Measurements from ENCODE around the gene UNC13B.

UNC13B gene

DNA sequence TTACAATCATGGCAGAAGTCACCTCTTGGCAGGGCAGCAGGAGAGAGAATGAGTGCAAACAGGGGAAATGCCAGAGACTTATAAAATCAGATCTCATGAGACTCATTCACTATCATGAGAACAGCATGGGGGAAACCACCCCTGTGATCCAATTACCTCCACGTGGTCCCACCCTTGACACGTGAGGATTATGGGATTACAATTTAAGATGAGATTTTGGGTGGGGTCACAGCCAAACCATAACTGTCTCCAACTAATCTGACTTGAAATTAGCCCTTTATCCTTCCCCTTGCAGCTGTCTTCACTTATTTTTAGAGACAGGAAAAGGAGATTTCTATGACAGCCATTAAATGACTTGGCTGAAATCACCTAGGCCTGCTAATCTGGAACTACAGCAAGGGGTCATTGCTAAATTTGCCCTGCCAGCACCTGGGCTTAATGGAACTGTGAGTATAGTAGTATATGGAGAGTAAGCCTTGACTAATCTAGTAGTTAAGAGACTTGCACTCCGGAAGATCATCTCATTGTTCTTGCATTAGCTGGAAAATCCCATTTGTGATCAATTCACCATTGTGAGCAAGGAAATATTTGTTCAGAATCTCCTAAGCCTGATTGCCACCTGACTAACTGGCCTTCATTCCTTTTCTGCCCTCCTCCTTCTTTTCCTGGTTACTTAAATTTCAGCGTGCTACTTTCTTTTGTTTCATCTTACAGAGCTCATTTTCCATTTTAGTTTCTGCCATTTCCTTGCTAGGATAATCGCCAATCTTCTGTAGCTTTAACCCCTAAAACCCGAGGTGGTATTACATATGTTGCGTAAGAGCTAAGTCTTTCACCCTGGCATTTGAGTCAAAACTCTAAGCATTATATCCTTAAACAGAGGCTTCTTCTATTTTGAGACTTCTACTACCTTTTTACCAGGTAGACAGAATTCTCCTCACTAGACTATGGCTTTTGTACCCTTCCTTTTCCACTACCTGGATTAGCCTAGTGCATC is 262.8 kb downstream of the UNC13B start:
- Histone ChIP-seq H3K36me3 (ENCODE audit: insufficient read depth, low read length) (no peaks in the 10 kb centered on the region), H3K4me3 (ENCODE audit: low read depth, low read length) (no peak overlapping the region), H3K27me3 (ENCODE audit: insufficient read depth, low read length) (no peaks in the 10 kb centered on the region), H3K4me1 (ENCODE audit: control insufficient read depth, insufficient read depth, low read length, unreplicated experiment) (no peaks in the 10 kb centered on the region), H3K79me2 (ENCODE audit: control insufficient read depth, insufficient read depth, low read length, unreplicated experiment) (no peaks in the 10 kb centered on the region), H3K27ac (ENCODE audit: low read depth, low read length) (no peak overlapping the region), H2AFZ (ENCODE audit: low read length, unreplicated experiment) (no peak overlapping the region)

DNA sequence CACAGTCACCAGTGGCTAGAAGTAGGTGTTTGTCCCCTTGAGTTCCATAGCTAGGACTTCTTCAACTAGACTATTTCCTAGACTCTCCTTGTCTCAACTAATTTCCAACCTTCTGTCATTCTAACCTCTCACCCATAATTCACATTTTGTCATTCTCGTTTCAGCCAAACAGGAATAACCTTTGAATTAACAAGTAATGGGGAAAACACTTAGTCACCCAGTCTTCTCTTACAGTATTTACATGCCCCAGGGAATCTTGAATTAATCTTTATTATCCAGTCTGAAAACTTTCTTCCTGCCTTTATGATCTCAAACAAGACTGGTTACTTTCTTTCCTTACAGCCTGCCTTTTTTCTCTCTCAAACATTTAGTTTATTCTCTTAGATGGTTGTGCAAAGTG is 264.8 kb downstream of the UNC13B start:
- no peak overlapping the region for H3K27ac ChIP-seq (ENCODE audit: low read depth, low read length)
- H3K27me3 ChIP-seq (ENCODE audit: insufficient read depth, low read length), result no peaks in the 10 kb centered on the region
- H2AFZ ChIP-seq (ENCODE audit: low read length, unreplicated experiment), result no peak overlapping the region
- H3K4me1 ChIP-seq (ENCODE audit: control insufficient read depth, insufficient read depth, low read length, unreplicated experiment), result no peaks in the 10 kb centered on the region
- H3K36me3 ChIP-seq (ENCODE audit: insufficient read depth, low read length), result no peaks in the 10 kb centered on the region
- no peak overlapping the region for H3K4me3 ChIP-seq (ENCODE audit: low read depth, low read length)
- no peaks in the 10 kb centered on the region for H3K79me2 ChIP-seq (ENCODE audit: control insufficient read depth, insufficient read depth, low read length, unreplicated experiment)

DNA sequence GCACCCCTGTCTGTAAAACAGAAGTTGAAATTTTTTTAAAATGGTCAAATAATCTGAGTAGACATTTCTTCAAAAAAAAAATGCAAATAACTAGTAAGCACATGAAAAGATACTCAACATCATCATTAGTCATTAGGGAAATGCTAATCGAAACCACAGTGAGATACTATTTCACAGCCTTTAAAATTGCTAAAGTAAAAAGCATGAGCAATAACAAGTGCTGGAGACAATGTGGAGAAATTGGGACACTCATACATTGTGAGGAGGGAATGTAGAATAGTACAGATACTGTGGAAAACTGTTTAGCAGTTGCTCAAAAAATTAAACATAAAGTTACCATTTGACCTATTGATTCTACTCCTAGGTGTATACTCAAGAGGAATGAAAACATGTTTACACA is 269.7 kb downstream of the UNC13B start:
- Histone ChIP-seq H3K36me3 (ENCODE audit: insufficient read depth, low read length) (no peaks in the 10 kb centered on the region), H3K27ac (ENCODE audit: low read depth, low read length) (no peak overlapping the region), H2AFZ (ENCODE audit: low read length, unreplicated experiment) (no peak overlapping the region), H3K27me3 (ENCODE audit: insufficient read depth, low read length) (no peaks in the 10 kb centered on the region), H3K79me2 (ENCODE audit: control insufficient read depth, insufficient read depth, low read length, unreplicated experiment) (no peaks in the 10 kb centered on the region), H3K4me3 (ENCODE audit: low read depth, low read length) (no peak overlapping the region), H3K4me1 (ENCODE audit: control insufficient read depth, insufficient read depth, low read length, unreplicated experiment) (no peaks in the 10 kb centered on the region)

DNA sequence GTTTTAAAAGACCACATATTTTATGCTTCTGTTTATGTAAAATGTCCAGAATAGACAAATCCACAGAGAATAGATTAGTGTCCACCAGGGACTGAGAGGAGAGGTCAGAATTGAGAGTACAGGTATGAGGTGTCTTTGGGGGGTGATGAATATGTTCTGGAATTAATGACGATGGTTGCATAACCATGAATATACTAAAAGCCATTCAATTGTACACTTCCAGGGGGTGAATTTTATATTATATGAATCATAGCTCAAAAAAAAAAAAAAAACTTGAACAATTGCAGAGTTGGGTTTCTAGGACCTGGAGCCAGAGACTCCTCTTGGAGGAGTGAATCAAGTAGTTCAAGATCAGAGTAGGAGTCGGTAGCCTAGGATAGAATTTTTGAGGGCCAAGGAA is 270.3 kb downstream of the UNC13B start:
- Histone ChIP-seq H3K79me2 (ENCODE audit: control insufficient read depth, insufficient read depth, low read length, unreplicated experiment) (no peaks in the 10 kb centered on the region), H3K36me3 (ENCODE audit: insufficient read depth, low read length) (no peaks in the 10 kb centered on the region), H3K27ac (ENCODE audit: low read depth, low read length) (no peak overlapping the region), H3K4me3 (ENCODE audit: low read depth, low read length) (no peak overlapping the region), H2AFZ (ENCODE audit: low read length, unreplicated experiment) (no peak overlapping the region), H3K4me1 (ENCODE audit: control insufficient read depth, insufficient read depth, low read length, unreplicated experiment) (no peaks in the 10 kb centered on the region), H3K27me3 (ENCODE audit: insufficient read depth, low read length) (no peaks in the 10 kb centered on the region)

DNA sequence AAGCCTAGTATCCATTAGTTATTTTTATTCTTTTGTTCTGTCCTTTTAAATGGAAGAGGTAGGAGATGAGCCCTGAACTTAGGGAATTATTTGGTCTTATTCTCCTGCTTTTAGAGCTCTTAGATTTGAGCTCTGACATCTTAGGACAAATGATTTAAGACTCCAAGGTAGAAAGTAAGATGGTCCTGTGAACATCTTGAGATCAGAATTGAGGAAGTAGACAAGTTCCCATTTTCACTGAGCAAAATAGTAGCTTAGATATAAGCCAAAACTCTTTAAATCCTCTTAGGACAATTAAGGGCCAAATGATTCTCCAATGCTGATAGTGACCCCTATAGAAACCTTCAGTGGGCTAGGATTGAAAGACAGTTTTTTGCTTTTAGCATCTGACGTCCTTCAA is 275.1 kb downstream of the UNC13B start:
- H3K27ac ChIP-seq (ENCODE audit: low read depth, low read length), result no peak overlapping the region

DNA sequence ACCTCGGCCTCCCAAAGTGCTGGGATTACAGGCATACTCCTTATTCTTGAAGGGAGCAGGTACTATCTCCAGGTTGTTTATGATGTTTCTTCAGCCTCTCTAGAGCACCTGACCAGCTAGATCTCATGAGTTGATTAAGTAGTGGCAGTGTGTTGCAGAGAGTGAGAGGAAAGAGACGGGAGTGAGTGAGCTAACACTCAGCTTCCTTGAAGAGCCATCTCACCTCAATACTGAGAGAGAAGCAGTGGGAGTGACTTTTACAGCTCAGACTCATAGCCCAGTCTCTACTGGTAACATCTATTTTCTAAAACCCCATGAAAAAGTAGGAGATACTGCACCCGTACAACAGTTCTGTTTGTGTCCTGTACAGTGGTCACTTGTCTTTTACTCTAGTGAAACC is 284.2 kb downstream of the UNC13B start:
- Histone ChIP-seq H2AFZ (ENCODE audit: low read length, unreplicated experiment) (no peak overlapping the region), H3K4me3 (ENCODE audit: low read depth, low read length) (no peak overlapping the region), H3K4me1 (ENCODE audit: control insufficient read depth, insufficient read depth, low read length, unreplicated experiment) (peaks cover 6% of the 10 kb centered on the region), H3K27ac (ENCODE audit: low read depth, low read length) (no peak overlapping the region), H3K36me3 (ENCODE audit: insufficient read depth, low read length) (no peaks in the 10 kb centered on the region), H3K79me2 (ENCODE audit: control insufficient read depth, insufficient read depth, low read length, unreplicated experiment) (no peaks in the 10 kb centered on the region), H3K27me3 (ENCODE audit: insufficient read depth, low read length) (peaks cover 15% of the 10 kb centered on the region; the same call in 1 of the 2 replicates)

More for the DNA sequence above, 275.1 kb downstream of the UNC13B start:
- H3K79me2 ChIP-seq (ENCODE audit: control insufficient read depth, insufficient read depth, low read length, unreplicated experiment), result no peaks in the 10 kb centered on the region
- H3K36me3 ChIP-seq (ENCODE audit: insufficient read depth, low read length), result no peaks in the 10 kb centered on the region
- H3K4me3 ChIP-seq (ENCODE audit: low read depth, low read length), result no peak overlapping the region
- H3K27me3 ChIP-seq (ENCODE audit: insufficient read depth, low read length), result no peaks in the 10 kb centered on the region
- H2AFZ ChIP-seq (ENCODE audit: low read length, unreplicated experiment), result no peak overlapping the region
- no peaks in the 10 kb centered on the region for H3K4me1 ChIP-seq (ENCODE audit: control insufficient read depth, insufficient read depth, low read length, unreplicated experiment)

DNA sequence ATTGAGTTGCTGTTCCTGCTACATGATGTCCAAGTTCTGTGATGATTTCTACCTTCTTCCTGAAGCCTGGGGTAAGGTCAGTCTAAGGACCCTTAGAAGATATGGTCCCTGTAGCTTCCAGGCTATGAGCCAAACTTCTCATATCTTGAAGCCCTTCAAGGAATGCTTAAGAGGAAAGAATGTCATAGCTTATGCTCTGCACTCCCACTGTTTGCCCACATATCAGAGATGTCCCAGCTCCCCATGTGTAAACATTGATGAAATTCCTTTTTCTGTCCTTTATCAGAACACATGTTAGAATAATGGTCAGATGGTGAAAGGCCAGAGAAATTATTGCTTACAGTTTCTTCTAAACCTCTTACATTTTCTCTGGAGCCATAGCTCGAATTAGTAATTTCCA is 286.7 kb downstream of the UNC13B start:
- Histone ChIP-seq H3K27me3 (ENCODE audit: insufficient read depth, low read length) (peaks cover 15% of the 10 kb centered on the region), H3K36me3 (ENCODE audit: insufficient read depth, low read length) (no peaks in the 10 kb centered on the region), H2AFZ (ENCODE audit: low read length, unreplicated experiment) (no peak overlapping the region), H3K27ac (ENCODE audit: low read depth, low read length) (no peak overlapping the region), H3K4me3 (ENCODE audit: low read depth, low read length) (no peak overlapping the region), H3K79me2 (ENCODE audit: control insufficient read depth, insufficient read depth, low read length, unreplicated experiment) (no peaks in the 10 kb centered on the region), H3K4me1 (ENCODE audit: control insufficient read depth, insufficient read depth, low read length, unreplicated experiment) (peaks cover 6% of the 10 kb centered on the region)

DNA sequence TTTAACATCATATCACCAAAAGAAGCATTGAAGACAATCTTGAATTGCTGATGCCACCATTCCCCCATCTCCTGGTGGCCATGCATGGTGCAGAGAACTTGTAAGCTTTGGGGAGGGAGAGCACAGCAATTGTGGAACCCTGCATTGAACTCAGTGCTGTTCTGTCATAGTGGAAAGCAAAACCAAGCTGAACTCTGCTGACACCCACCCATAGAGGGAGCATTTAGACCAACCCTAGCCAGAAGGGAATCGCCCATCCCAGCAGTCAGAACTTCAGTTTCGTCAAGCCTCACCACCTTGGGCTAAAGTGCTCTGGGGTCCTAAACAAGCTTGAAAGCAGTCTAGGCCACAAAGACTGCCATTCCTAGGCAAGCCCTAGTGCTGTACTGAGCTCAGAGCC is 290.7 kb downstream of the UNC13B start:
- H3K4me3 ChIP-seq (ENCODE audit: low read depth, low read length), result no peak overlapping the region
- no peaks in the 10 kb centered on the region for H3K79me2 ChIP-seq (ENCODE audit: control insufficient read depth, insufficient read depth, low read length, unreplicated experiment)
- H3K4me1 ChIP-seq (ENCODE audit: control insufficient read depth, insufficient read depth, low read length, unreplicated experiment), result no peaks in the 10 kb centered on the region
- peaks cover 15% of the 10 kb centered on the region for H3K27me3 ChIP-seq (ENCODE audit: insufficient read depth, low read length)
- H3K27ac ChIP-seq (ENCODE audit: low read depth, low read length), result no peak overlapping the region
- no peak overlapping the region for H2AFZ ChIP-seq (ENCODE audit: low read length, unreplicated experiment)
- no peaks in the 10 kb centered on the region for H3K36me3 ChIP-seq (ENCODE audit: insufficient read depth, low read length)

- no peaks in the 10 kb centered on the region for H3K4me1 ChIP-seq (ENCODE audit: control insufficient read depth, insufficient read depth, low read length, unreplicated experiment)
- H3K27ac ChIP-seq (ENCODE audit: low read depth, low read length), result no peak overlapping the region
- H2AFZ ChIP-seq (ENCODE audit: low read length, unreplicated experiment), result no peak overlapping the region
- no peaks in the 10 kb centered on the region for H3K79me2 ChIP-seq (ENCODE audit: control insufficient read depth, insufficient read depth, low read length, unreplicated experiment)
- peaks cover 6% of the 10 kb centered on the region for H3K27me3 ChIP-seq (ENCODE audit: insufficient read depth, low read length)
- no peaks in the 10 kb centered on the region for H3K36me3 ChIP-seq (ENCODE audit: insufficient read depth, low read length)
- H3K4me3 ChIP-seq (ENCODE audit: low read depth, low read length), result no peak overlapping the region
Measured at GRCh38 chr9:35453786-35454185, 292.0 kb downstream of the UNC13B start.

Measured in ACC112 (cell line).